ENCODE results near the gene NFIA.

DNA sequence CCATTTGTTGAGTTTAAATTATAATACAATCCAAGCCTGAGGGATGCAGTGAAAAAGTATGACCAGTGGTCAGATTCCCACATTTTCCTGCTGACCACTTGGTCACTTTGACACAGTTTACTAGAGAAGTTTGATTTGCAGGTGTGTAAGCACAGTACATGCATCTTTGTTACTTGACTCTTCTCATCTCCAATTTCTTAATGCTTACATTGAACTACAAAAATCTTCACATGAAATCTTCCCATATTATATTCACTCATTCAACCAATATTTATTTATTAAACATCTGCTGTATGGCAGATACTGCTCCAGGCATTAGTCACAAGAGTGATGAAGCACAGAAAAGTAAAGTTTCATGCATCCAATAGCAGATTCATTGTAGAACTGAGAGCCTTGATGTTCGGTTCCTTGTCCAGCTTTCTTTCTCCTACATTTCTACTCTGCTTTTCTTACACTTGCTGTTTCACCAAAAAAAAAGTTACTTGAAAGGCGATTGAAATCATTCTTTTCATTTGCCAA, 211.7 kb downstream of the NFIA start:
- TF ChIP-seq, protein P1, sequence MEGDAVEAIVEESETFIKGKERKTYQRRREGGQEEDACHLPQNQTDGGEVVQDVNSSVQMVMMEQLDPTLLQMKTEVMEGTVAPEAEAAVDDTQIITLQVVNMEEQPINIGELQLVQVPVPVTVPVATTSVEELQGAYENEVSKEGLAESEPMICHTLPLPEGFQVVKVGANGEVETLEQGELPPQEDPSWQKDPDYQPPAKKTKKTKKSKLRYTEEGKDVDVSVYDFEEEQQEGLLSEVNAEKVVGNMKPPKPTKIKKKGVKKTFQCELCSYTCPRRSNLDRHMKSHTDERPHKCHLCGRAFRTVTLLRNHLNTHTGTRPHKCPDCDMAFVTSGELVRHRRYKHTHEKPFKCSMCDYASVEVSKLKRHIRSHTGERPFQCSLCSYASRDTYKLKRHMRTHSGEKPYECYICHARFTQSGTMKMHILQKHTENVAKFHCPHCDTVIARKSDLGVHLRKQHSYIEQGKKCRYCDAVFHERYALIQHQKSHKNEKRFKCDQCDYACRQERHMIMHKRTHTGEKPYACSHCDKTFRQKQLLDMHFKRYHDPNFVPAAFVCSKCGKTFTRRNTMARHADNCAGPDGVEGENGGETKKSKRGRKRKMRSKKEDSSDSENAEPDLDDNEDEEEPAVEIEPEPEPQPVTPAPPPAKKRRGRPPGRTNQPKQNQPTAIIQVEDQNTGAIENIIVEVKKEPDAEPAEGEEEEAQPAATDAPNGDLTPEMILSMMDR (IDR thresholded peaks at IDR 0.05) = no peak
- TF ChIP-seq POLR2AphosphoS5 (IDR thresholded peaks at IDR 0.05; ENCODE audit: low read depth, low read length) = no peak

All from Panc1 (cell line).